HUES6 (cell line): ENCODE measurements around the gene OVCA2.

Source experiments
- H3K27ac ChIP-seq: 2 replicates; pipeline ENCODE4 v1.7.0; 2013; ENCODE audit warnings: low read depth, mild to moderate bottlenecking, low read length, inconsistent platforms
- H3K27me3 ChIP-seq: 2 replicates; pipeline ENCODE4 v1.6.1; 2013; ENCODE audit warnings: low read length; ENCODE audit not compliant: control insufficient read depth, insufficient read depth
- H3K36me3 ChIP-seq: 2 replicates; pipeline ENCODE4 v1.6.1; 2013; ENCODE audit warnings: low read length; ENCODE audit not compliant: control insufficient read depth, insufficient read depth
- H3K4me1 ChIP-seq: 2 replicates; pipeline ENCODE4 v1.6.1; 2013; ENCODE audit warnings: low read length; ENCODE audit not compliant: control insufficient read depth, insufficient read depth
- H3K4me3 ChIP-seq: 2 replicates; pipeline ENCODE4 v1.5.1; 2013; ENCODE audit warnings: low read depth, low read length
- H3K9ac ChIP-seq: one replicate; pipeline ENCODE4 v1.6.1; 2013; ENCODE audit warnings: mild to moderate bottlenecking, low read length
- H3K9me3 ChIP-seq: 2 replicates; pipeline ENCODE4 v1.6.1; 2013; ENCODE audit warnings: low read depth, low read length; ENCODE audit not compliant: control insufficient read depth, insufficient read depth

Gene OVCA2

DNA sequence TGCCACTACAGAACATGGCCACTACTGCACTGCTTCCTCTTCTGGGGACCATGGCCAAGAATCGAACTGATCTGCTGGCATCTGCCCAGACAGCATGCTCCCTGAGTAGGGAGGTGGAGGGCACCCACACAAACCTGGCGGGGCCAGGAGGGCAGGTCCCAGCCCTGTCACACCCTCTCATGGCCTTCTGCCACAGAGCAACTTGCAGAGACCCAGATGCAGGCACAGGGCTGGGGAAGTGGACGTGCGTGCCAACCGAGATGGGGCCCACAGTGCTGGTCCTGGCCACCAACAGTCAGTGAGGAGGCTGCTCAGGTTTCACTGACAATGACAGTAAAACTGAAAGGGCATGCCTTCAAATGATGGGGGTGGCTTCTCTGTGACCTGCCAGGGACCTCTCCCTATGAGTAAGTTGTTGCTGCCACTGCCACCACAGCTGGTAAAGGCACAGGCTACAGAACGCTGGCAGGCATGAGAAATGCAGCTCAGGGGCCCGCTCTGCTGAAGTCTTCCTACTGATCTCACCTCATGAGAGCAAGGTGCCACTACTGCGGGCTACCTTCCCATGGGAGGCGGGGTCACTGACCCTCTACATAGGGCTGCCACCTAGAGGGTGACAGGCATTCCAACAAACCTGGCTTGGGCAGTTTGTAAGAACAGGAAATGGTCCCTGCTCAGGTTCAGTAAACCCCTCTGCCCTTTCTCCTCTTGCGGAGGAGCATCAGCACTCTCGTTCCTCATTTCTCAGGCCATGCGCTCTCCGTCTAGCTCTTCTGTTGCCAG, 28.6 kb downstream of the OVCA2 start:
- Histone ChIP-seq H3K4me1 (peaks cover 28% of the 10 kb centered on the region; the same call in 1 of the 2 replicates), H3K9me3 (no peaks in the 10 kb centered on the region), H3K9ac (no peak overlapping the region), H3K27me3 (no peaks in the 10 kb centered on the region), H3K36me3 (peaks cover 10% of the 10 kb centered on the region), H3K27ac (no peak overlapping the region), H3K4me3 (no peak overlapping the region)

DNA sequence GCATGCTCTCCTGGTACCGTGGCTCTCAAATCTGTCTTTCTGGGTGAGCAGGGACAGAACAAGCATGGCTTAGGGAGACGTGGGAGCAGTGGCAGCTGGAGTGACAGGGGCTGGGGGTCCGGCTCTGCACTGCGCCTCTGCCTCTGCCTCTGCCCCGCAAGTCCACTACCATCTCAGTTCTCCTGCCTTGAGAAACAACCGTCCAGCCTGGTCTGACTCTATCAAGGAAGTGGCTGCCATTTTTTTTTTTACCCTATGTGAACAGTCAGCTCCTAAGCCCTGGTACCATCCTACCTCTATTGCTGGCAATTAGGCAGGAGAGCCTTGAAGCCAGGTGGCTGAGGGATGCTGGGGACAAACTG, 29.2 kb downstream of the OVCA2 start:
- H3K4me3 ChIP-seq: no peak overlapping the region
- H3K27ac ChIP-seq: no peak overlapping the region
- H3K27me3 ChIP-seq: no peaks in the 10 kb centered on the region
- peaks cover 8% of the 10 kb centered on the region for H3K36me3 ChIP-seq
- H3K9me3 ChIP-seq: no peaks in the 10 kb centered on the region
- peaks cover 33% of the 10 kb centered on the region; the same call in 1 of the 2 replicates for H3K4me1 ChIP-seq
- no peak overlapping the region for H3K9ac ChIP-seq

DNA sequence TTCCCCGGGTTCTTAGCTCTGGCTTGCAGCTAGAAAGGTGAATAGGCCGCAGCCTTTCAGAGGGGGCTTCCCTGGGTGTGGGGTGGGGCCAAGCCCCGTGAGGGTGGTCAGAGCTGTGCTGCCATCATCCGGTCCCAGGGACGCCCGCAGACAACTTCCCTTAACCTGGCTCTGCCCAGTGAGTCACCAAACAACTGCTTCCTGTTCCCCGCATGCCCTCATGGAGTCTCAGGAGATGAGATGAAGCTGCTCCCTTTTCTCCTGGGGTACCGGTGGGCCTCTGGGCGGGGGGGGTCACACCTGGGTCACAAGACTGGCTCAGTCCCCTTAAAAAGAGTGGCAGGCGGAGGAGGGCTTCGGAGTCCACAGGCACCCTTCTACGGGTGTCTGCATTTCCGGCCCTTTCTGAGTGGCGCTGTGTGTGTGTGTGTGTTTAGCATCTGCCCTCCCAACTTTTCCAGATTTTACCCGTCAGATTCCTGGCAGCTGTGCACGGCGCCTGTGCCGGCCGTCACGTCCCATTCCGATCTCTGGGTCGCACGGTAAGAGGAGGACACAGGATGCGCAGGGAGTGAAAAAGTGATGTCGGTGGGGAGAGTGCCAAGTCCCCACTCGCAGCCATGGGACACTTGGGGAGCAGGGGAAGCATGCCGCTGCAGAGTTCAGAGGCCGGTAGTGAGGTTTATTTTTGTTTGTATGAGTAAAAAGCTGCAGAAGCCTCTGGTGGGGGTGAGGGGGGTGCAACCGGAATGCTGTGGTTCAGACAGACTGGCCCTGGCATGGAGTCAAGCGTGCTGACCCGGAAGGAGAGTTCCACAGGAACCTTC, 29.8 kb downstream of the OVCA2 start:
- Histone ChIP-seq H3K4me1 (peaks cover 36% of the 10 kb centered on the region; the same call in 1 of the 2 replicates), H3K27ac (no peak overlapping the region), H3K27me3 (no peaks in the 10 kb centered on the region), H3K9ac (no peak overlapping the region), H3K9me3 (no peaks in the 10 kb centered on the region), H3K36me3 (peaks cover 5% of the 10 kb centered on the region; the same call in 1 of the 2 replicates), H3K4me3 (no peak overlapping the region)

DNA sequence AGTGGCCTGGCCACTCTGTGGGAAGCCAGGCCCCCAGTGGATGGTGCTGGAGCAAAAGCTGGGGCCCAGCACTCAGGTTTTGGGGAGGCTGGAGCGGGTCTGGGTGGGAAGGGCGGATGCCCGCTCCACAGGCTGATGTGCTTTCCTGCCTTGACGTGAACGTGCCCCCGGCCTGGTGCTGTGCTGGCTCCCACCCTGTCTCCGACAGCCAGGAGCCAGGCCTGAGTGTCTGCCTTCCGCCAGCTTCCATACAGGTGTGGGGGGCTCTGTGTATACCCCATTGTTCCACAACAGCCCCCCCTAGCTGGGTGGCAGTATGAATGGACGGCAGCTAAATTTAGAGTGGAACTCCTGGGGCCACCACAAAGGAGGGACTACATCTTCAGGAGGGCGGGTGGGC, 33.1 kb downstream of the OVCA2 start:
- no peak overlapping the region for H3K4me3 ChIP-seq
- H3K27ac ChIP-seq: no peak overlapping the region
- no peak overlapping the region for H3K9ac ChIP-seq
- H3K36me3 ChIP-seq: peaks cover 19% of the 10 kb centered on the region
- no peaks in the 10 kb centered on the region for H3K27me3 ChIP-seq
- H3K9me3 ChIP-seq: no peaks in the 10 kb centered on the region
- H3K4me1 ChIP-seq: peaks cover 15% of the 10 kb centered on the region; the same call in 1 of the 2 replicates

DNA sequence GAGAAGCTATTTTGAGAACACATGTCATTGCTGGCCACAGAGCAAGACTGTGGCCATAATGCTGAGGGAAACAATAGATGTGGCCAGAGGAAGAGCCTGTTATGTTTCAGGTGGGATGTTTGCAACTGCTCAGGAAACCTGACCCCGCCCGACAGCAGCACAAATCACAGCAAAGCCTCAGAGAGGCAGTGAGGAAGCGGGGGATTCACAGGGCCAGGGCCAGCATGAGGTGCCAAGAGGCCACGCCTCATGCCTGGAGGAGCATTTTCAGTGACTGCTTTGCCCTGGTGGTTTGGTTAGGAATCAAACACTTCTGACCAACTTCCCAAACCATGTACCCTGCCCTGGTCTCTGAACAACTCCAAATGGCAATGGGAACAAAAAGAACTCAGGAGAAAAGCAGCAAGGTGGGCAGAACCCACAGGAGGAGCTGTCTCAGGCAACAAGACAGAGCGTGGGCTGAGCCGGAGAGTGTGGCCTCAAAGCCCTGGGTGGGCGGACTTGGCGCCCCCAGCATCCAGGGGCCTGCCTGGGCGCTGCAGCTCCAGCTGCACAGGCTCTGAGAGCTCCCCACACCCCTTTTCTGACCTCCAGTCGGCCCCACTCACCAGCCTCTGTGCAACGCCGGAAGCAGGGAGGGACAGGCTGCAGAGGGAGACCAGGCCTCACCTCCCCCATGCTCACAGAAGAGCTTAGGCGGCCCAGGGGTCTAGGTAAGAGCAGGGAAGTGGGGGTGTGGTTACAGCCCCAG, 33.7 kb downstream of the OVCA2 start:
- no peaks in the 10 kb centered on the region for H3K27me3 ChIP-seq
- H3K4me3 ChIP-seq: no peak overlapping the region
- no peak overlapping the region for H3K27ac ChIP-seq
- H3K4me1 ChIP-seq: peaks cover 15% of the 10 kb centered on the region; the same call in 1 of the 2 replicates
- H3K36me3 ChIP-seq: peaks cover 19% of the 10 kb centered on the region
- no peak overlapping the region for H3K9ac ChIP-seq
- no peaks in the 10 kb centered on the region for H3K9me3 ChIP-seq

DNA sequence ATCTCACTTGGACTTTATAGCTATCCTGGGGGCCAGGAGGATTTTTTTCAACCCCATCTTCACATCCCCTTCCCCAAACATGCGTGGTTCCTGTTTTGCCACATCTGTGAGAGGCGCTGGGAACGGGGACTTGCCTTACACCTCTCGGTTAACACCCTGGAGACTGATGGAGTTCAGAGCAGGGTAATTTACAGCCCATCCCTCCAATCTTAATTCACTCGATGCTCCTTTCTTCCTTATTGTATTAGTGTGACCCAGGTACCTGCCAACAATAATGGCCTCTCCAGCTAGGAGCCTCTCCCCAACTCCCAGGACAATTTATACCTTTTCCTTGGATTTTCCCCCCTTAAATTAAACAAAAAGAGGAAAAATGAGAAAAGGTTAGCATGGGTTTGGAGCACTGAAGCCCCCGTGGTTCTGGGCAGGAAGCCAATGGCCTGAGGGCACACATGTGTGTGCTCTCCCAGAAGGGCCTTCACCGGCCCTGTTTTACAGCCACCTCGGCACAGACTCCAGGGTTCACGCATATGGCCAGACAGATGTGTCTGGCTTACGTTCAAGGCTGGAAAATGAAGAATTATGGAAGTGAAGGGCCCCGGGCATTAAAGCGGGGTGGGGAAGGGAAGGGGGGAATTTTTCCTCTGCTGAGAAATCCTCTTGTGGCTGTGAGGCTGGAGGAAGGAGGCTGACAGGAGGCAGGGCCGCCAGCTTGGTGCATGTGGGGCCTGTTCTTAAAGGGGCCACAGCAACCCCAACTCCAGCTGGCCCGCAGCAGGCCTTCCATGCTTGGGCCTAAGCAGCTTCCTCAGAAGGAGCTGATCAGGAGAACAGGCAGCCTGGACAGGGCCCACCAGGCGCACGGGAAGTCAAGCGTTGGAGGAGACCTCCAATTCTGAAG, 34.5 kb downstream of the OVCA2 start:
- H3K36me3 ChIP-seq: peaks cover 25% of the 10 kb centered on the region
- no peak overlapping the region for H3K27ac ChIP-seq
- H3K9ac ChIP-seq: no peak overlapping the region
- peaks cover 11% of the 10 kb centered on the region; the same call in 1 of the 2 replicates for H3K4me1 ChIP-seq
- no peaks in the 10 kb centered on the region for H3K27me3 ChIP-seq
- no peak overlapping the region for H3K4me3 ChIP-seq
- no peaks in the 10 kb centered on the region for H3K9me3 ChIP-seq

DNA sequence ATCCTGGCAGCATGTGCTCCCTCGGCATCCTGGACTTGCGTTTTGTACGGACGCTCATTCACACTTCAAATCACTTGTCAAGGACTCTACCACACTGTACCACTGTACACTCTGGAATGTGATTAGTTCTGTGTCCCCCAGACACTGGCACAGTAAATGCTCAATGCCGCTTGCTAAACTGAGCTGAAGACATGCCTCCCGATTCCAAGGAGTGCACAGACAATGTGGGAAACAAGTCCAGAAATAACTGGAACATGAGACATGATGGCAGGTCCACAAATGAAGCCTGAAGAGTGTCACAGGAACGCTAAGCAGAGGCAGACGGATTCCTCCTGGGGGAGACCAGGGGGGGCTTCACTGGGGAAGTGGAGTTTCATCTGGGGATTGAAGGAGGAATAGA, 35.2 kb downstream of the OVCA2 start:
- H3K27ac ChIP-seq: no peak overlapping the region
- H3K9me3 ChIP-seq: no peaks in the 10 kb centered on the region
- no peaks in the 10 kb centered on the region for H3K27me3 ChIP-seq
- H3K4me3 ChIP-seq: no peak overlapping the region
- no peak overlapping the region for H3K9ac ChIP-seq
- H3K36me3 ChIP-seq: peaks cover 29% of the 10 kb centered on the region
- peaks cover 11% of the 10 kb centered on the region; the same call in 1 of the 2 replicates for H3K4me1 ChIP-seq

DNA sequence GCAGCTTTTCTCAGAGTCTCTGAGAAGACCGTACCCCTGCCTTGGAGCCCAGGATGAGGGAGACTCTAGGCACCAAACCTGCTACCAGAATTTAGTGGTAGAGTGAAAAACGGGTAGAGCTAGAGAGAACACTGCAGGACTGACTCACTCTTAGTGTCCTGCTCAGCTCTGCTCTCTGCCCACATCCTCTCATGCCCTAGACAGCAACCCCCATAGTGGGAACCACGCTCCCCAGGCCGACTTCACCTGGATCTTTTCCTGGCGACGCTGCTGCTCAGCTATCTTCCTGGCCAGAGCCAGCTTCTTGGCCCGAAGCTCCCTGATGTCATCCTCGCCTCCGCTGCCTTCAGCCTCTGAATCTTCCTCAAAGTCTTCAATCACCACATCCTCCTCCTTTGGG, 39.7 kb downstream of the OVCA2 start:
- Histone ChIP-seq H3K27me3 (no peaks in the 10 kb centered on the region), H3K27ac (no peak overlapping the region), H3K36me3 (peaks cover 38% of the 10 kb centered on the region), H3K9me3 (no peaks in the 10 kb centered on the region), H3K9ac (no peak overlapping the region), H3K4me1 (peaks cover 6% of the 10 kb centered on the region; the same call in 1 of the 2 replicates), H3K4me3 (no peak overlapping the region)

DNA sequence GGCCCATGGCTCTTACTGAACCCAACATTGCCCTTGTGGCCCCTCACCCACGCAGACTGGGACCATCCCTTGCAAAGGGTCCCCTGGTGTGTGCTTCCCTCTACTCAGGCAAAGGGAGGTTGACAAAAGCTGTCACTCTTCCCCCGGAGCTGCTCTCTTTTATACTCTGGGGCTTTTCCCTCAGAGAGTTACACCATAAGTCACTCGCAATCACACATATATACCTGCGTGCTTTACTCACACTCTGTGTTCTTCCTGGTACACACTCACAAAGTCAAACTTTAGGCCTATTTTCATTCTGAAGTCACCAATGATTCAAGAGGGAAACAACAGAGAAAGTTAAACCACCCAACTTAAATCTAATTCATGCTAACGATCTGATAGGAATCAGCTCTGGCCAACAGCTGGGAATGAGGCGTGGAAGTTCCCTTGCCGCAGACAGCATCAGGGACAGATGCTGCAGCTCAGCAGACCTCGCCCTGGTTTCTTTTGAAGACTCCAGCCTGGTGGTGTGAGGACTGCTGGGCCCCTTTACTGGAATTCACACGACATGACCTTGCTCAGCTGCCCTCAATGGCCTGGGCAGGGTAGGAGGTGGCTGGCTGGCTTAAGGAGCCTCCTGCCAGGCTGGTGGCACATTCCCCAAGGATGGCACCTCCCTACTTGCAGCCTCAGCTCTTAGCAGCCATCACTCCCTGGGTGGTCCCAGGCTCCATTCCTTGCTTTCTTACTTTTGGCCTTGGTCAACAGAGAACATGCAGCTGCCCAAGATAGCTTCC, 40.4 kb downstream of the OVCA2 start:
- Histone ChIP-seq H3K27me3 (no peaks in the 10 kb centered on the region), H3K4me3 (no peak overlapping the region), H3K4me1 (peaks cover 6% of the 10 kb centered on the region; the same call in 1 of the 2 replicates), H3K27ac (no peak overlapping the region), H3K9ac (no peak overlapping the region), H3K36me3 (peaks cover 33% of the 10 kb centered on the region), H3K9me3 (no peaks in the 10 kb centered on the region)
